A549 (cell line): ENCODE measurements around the gene STT3B. TPM values are rescaled to one million over a fixed set of nuclear protein-coding genes. Genes with fewer than 3 reads are reported as not detected.

Experiments used
- ATAC-seq, 2 experiments: fragments of 200-7000 bp in 1 of 2; fragments of >200 bp in 1 of 2; cut with Nextera tagmentation in 1 of 2; cut with Tn5 transposase in 1 of 2; 3 replicates each; pipeline versions ENCODE4 v1.8.0 to v1.9.1; 2018 to 2020; ENCODE audit warnings: mild to moderate bottlenecking in 1 of 2, moderate library complexity in 1 of 2
- CTCF ChIA-PET: fragments of 300-600 bp; sonication (Branson Sonifier 250); formaldehyde crosslinking; extraction: SDS; loops from one replicate; lab custom pipeline; 2021; ENCODE audit warnings: antibody characterized with exemption, inconsistent platforms; lab: Yijun Ruan, JAX
- POLR2A ChIA-PET: fragments of 350-600 bp; formaldehyde crosslinking; extraction: SDS; loops from one replicate; lab custom pipeline; 2021; ENCODE audit warnings: antibody characterized with exemption, inconsistent platforms; lab: Yijun Ruan, JAX
- DNase-seq, 2 experiments: peaks; one replicate each; pipeline versions ENCODE4 v3.0.0 to v3.0.0-alpha.2; 2011 to 2016; ENCODE audit warnings: low read depth in 1 of 2, low spot score in 1 of 2
- FAIRE-seq: peaks from 2 replicates; lab custom pipeline; 2011; peaks lifted over from hg19 to GRCh38; lab: Jason Lieb, UNC
- H3K27ac ChIP-seq, 2 experiments: fragments of >200 bp; sonication (Bioruptor Twin); formaldehyde crosslinking; 3 replicates each; pipeline ENCODE4 v1.5.1; 2016 to 2017
- H3K4me1 ChIP-seq: fragments of >200 bp; sonication (Bioruptor Twin); formaldehyde crosslinking; 3 replicates; pipeline ENCODE4 v1.6.1; 2016
- H3K4me2 ChIP-seq: fragments of >200 bp; sonication (Bioruptor Twin); formaldehyde crosslinking; 3 replicates; pipeline ENCODE4 v1.6.1; 2016
- H3K4me3 ChIP-seq: fragments of >200 bp; sonication (Bioruptor Twin); formaldehyde crosslinking; 3 replicates; pipeline ENCODE4 v1.5.1; 2016
- H3K9me3 ChIP-seq: fragments of >200 bp; sonication (Bioruptor Twin); formaldehyde crosslinking; 3 replicates; pipeline ENCODE4 v1.6.1; 2016
- CBX8 ChIP-seq: fragments of 200-600 bp; sonication (generic); IDR thresholded peaks from 2 replicates; pipeline ENCODE4 v1.6.1; 2016
- CEBPB ChIP-seq, 2 experiments: fragments of >200 bp in 1 of 2; sonication (Bioruptor Twin) in 1 of 2; formaldehyde crosslinking in 1 of 2; IDR thresholded peaks; 2 replicates each; pipeline ENCODE4 v1.6.1; 2012 to 2016
- CHD2 ChIP-seq: fragments of 150-350 bp; IDR thresholded peaks from 2 replicates; pipeline ENCODE4 v1.6.1; 2014; ENCODE audit warnings: low read length; ENCODE audit not compliant: partially characterized antibody
- EHF ChIP-seq: fragments of 250-450 bp; sonication (Bioruptor Pico); IDR thresholded peaks from 2 replicates; pipeline ENCODE4 v1.5.0; 2020; ENCODE audit warnings: mild to moderate bottlenecking
- EHMT2 ChIP-seq: fragments of 200-600 bp; sonication (generic); IDR thresholded peaks from 2 replicates; pipeline ENCODE4 v1.6.1; 2016; ENCODE audit warnings: antibody characterized with exemption, low read depth, mild to moderate bottlenecking, moderate library complexity
- EP300 ChIP-seq, 2 experiments: fragments of >200 bp; sonication (Bioruptor Twin); formaldehyde crosslinking; IDR thresholded peaks; 2 replicates in 1 of 2; 3 replicates in 1 of 2; pipeline ENCODE4 v1.6.1; 2016 to 2017
- FOSB ChIP-seq: fragments of 250-450 bp; sonication (Bioruptor Pico); IDR thresholded peaks from 2 replicates; pipeline ENCODE4 v1.5.0; 2020; ENCODE audit warnings: mild to moderate bottlenecking, moderate library complexity
- FOSL2 ChIP-seq, 2 experiments: fragments of 450-650 bp in 1 of 2; fragments of >200 bp in 1 of 2; sonication (Bioruptor Twin) in 1 of 2; formaldehyde crosslinking; IDR thresholded peaks; 2 replicates each; pipeline versions ENCODE4 v1.5.0 to v1.6.1; 2016 to 2020; ENCODE audit warnings: mild to moderate bottlenecking in 1 of 2, moderate library complexity in 1 of 2
- FOXS1 ChIP-seq: fragments of 250-450 bp; sonication (Bioruptor Pico); IDR thresholded peaks from 2 replicates; pipeline ENCODE4 v1.5.0; 2020; ENCODE audit warnings: mild to moderate bottlenecking, moderate library complexity
- HEYL ChIP-seq: fragments of 250-450 bp; sonication (Bioruptor Pico); IDR thresholded peaks from 2 replicates; pipeline ENCODE4 v1.8.0; 2021; ENCODE audit warnings: mild to moderate bottlenecking, moderate library complexity
- HOXA7 ChIP-seq: fragments of 250-450 bp; sonication (Bioruptor Pico); IDR thresholded peaks from 2 replicates; pipeline ENCODE4 v1.5.0; 2020; ENCODE audit warnings: mild to moderate bottlenecking, moderate library complexity
- HOXB13 ChIP-seq: fragments of 250-450 bp; sonication (Bioruptor Pico); IDR thresholded peaks from 2 replicates; pipeline ENCODE4 v1.5.0; 2020; ENCODE audit warnings: low read depth, mild to moderate bottlenecking, moderate library complexity
- JUN ChIP-seq, 2 experiments: fragments of >200 bp; sonication (Bioruptor Twin); formaldehyde crosslinking; IDR thresholded peaks; 2 replicates in 1 of 2; 3 replicates in 1 of 2; pipeline ENCODE4 v1.6.1; 2016 to 2017
- JUNB ChIP-seq: fragments of >200 bp; sonication (Bioruptor Twin); formaldehyde crosslinking; IDR thresholded peaks from 2 replicates; pipeline ENCODE4 v1.6.1; 2016
- KDM5A ChIP-seq: fragments of 200-600 bp; sonication (generic); IDR thresholded peaks from 2 replicates; pipeline ENCODE4 v1.6.1; 2016; ENCODE audit warnings: antibody characterized with exemption, mild to moderate bottlenecking
- NPAS2 ChIP-seq: fragments of 250-450 bp; sonication (Bioruptor Pico); IDR thresholded peaks from 2 replicates; pipeline ENCODE4 v1.8.0; 2022; ENCODE audit warnings: mild to moderate bottlenecking, moderate library complexity, borderline replicate concordance
- PHF8 ChIP-seq: fragments of 200-600 bp; sonication (generic); IDR thresholded peaks from 2 replicates; pipeline ENCODE4 v1.6.1; 2016; ENCODE audit warnings: low read depth, mild to moderate bottlenecking, antibody characterized with exemption, moderate library complexity, borderline replicate concordance
- POLR2AphosphoS2 ChIP-seq: conservative IDR thresholded peaks from 2 replicates; pipeline ENCODE4 v1.6.1; 2012; ENCODE audit warnings: low read length, improper control_type of control experiment, inconsistent platforms
- RAD21 ChIP-seq, 2 experiments: fragments of >200 bp in 1 of 2; sonication (Bioruptor Twin) in 1 of 2; formaldehyde crosslinking in 1 of 2; IDR thresholded peaks in 1 of 2; conservative IDR thresholded peaks in 1 of 2; 2 replicates in 1 of 2; 3 replicates in 1 of 2; pipeline ENCODE4 v1.6.1; 2012 to 2018; ENCODE audit warnings: inconsistent platforms in 1 of 2
- RCOR1 ChIP-seq: fragments of 150-350 bp; IDR thresholded peaks from 2 replicates; pipeline ENCODE4 v1.6.1; 2014; ENCODE audit warnings: antibody characterized with exemption, low read length, low read depth
- SMC3 ChIP-seq: fragments of >200 bp; sonication (Bioruptor Twin); formaldehyde crosslinking; IDR thresholded peaks from 3 replicates; pipeline ENCODE4 v1.6.1; 2018; ENCODE audit warnings: inconsistent platforms
- SREBF2 ChIP-seq: fragments of 450-650 bp; IDR thresholded peaks from 2 replicates; pipeline ENCODE4 v1.6.1; 2014; ENCODE audit warnings: mild to moderate bottlenecking, moderate library complexity
- TFCP2L1 ChIP-seq: fragments of 250-450 bp; sonication (Bioruptor Pico); IDR thresholded peaks from 2 replicates; pipeline ENCODE4 v1.5.0; 2021; ENCODE audit warnings: mild to moderate bottlenecking
- ZFP36 ChIP-seq: fragments of 450-650 bp; IDR thresholded peaks from 2 replicates; pipeline ENCODE4 v1.6.1; 2014; ENCODE audit warnings: borderline replicate concordance; ENCODE audit not compliant: partially characterized antibody
- ZSCAN20 ChIP-seq: fragments of 250-450 bp; sonication (Bioruptor Pico); IDR thresholded peaks from 2 replicates; pipeline ENCODE4 v1.8.0; 2022; ENCODE audit warnings: mild to moderate bottlenecking, moderate library complexity
- WGBS: methylation state at CpG from one replicate; pipeline ENCODE4 v1.1.6; 2017; ENCODE audit errors: missing lambda C conversion rate; 5-methylcytosine and 5-hydroxymethylcytosine counted together
- polyA plus RNA-seq, 4 experiments: library from polyadenylated mRNA; depleted of rRNA in 3 of 4; stranded (reverse); fragments of >200 nt; fragmentation: RNase III in 1 of 4; extraction: RNeasy Plus Mini Kit Qiagen cat#74134 plus additional on column Dnase treatment in 1 of 4; gene quantifications; 2 replicates in 3 of 4; 3 replicates in 1 of 4; pipeline ENCODE4 v1.2.3, GENCODE V29; 2011 to 2017
- TF ChIP-seq, protein P1 (sequence below): fragments of 150-350 bp; IDR thresholded peaks from 2 replicates; pipeline ENCODE4 v1.6.1; 2014; ENCODE audit warnings: low read depth, mild to moderate bottlenecking, low read length
- TF ChIP-seq, protein P2 (sequence below): fragments of 200-600 bp; sonication (generic); IDR thresholded peaks from 2 replicates; pipeline ENCODE4 v1.6.1; 2016; ENCODE audit warnings: antibody characterized with exemption, mild to moderate bottlenecking, moderate library complexity
- TF ChIP-seq, protein P3 (sequence below): IDR thresholded peaks from 2 replicates; pipeline ENCODE4 v1.6.1; 2012; ENCODE audit warnings: low read depth, borderline replicate concordance
- TF ChIP-seq, protein P4 (sequence below): fragments of 450-650 bp; IDR thresholded peaks from 2 replicates; pipeline ENCODE4 v1.6.1; 2014; ENCODE audit warnings: antibody characterized with exemption
- TF ChIP-seq, protein P5 (sequence below): fragments of >200 bp; sonication (Bioruptor Twin); formaldehyde crosslinking; IDR thresholded peaks from 2 replicates; pipeline ENCODE4 v1.6.1; 2016

Gene STT3B
- polyA plus RNA-seq, 2 of the 4 experiments (the other 2 are of a cell fraction): 92.1 to 171 TPM

DNA sequence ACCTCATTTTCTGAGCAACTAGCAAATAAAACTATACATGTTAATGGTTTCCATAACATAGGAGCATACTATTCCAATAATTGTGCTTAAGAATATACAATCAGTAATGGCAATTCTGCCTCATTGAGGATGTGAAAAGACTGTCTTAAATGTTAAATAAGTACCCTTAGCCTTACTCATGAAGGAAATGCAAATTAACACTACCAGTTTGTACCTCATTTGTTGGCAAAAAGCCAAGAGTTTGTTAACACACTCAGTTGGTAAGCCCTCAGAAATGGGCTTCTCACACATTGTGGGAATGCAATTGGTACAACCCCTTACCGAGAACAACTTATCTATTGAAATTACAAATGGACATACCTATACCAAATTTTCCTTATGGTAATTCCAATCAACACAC, 9.2 kb upstream of the STT3B start (continued):
- TF ChIP-seq RAD21 (conservative IDR thresholded peaks at IDR 0.05 in 1 of 2, IDR thresholded peaks at IDR 0.05 in 1 of 2): no peak
- TF ChIP-seq JUNB: no peak
- TF ChIP-seq HEYL (CRISPR knock-in tag): no peak
- TF ChIP-seq, protein P1, sequence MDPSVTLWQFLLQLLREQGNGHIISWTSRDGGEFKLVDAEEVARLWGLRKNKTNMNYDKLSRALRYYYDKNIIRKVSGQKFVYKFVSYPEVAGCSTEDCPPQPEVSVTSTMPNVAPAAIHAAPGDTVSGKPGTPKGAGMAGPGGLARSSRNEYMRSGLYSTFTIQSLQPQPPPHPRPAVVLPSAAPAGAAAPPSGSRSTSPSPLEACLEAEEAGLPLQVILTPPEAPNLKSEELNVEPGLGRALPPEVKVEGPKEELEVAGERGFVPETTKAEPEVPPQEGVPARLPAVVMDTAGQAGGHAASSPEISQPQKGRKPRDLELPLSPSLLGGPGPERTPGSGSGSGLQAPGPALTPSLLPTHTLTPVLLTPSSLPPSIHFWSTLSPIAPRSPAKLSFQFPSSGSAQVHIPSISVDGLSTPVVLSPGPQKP: no peak
- TF ChIP-seq KDM5A: no peak
- TF ChIP-seq, protein P2, sequence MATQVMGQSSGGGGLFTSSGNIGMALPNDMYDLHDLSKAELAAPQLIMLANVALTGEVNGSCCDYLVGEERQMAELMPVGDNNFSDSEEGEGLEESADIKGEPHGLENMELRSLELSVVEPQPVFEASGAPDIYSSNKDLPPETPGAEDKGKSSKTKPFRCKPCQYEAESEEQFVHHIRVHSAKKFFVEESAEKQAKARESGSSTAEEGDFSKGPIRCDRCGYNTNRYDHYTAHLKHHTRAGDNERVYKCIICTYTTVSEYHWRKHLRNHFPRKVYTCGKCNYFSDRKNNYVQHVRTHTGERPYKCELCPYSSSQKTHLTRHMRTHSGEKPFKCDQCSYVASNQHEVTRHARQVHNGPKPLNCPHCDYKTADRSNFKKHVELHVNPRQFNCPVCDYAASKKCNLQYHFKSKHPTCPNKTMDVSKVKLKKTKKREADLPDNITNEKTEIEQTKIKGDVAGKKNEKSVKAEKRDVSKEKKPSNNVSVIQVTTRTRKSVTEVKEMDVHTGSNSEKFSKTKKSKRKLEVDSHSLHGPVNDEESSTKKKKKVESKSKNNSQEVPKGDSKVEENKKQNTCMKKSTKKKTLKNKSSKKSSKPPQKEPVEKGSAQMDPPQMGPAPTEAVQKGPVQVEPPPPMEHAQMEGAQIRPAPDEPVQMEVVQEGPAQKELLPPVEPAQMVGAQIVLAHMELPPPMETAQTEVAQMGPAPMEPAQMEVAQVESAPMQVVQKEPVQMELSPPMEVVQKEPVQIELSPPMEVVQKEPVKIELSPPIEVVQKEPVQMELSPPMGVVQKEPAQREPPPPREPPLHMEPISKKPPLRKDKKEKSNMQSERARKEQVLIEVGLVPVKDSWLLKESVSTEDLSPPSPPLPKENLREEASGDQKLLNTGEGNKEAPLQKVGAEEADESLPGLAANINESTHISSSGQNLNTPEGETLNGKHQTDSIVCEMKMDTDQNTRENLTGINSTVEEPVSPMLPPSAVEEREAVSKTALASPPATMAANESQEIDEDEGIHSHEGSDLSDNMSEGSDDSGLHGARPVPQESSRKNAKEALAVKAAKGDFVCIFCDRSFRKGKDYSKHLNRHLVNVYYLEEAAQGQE: no peak

DNA sequence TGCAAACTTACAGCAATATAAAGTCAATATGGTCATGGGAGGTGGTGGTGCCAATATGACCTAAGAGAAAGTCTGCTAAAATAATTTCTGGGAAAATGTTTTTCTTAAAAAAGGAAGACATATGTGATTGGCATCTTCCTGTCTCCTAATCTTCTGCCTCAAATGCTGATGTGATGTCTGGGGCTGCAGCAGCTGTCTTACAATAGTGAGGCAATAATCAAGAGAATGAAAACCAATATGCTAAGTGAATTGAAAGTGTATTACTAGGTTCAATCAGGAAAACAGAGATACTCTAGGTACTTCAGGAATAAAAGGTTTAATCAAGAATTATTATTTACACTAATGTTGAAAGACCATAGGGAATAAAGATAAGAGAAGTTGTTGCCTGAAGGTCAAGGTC, 7.2 kb upstream of the STT3B start:
- DNase-seq: no peak
- no peak for ATAC-seq
- no peak overlapping the region for H3K4me3 ChIP-seq
- no peak for FAIRE-seq
- 0 out of 3 replicates have a peak, but pooled peaks cover under 1% of the 10 kb centered on the region for H3K4me1 ChIP-seq
- ChIA-PET POLR2A (no interaction called here), CTCF (no interaction called here)
- H3K9me3 ChIP-seq: no peaks in the 10 kb centered on the region
- no peak overlapping the region for H3K4me2 ChIP-seq
- TF ChIP-seq JUNB (no peak), RAD21 (conservative IDR thresholded peaks at IDR 0.05 in 1 of 2, IDR thresholded peaks at IDR 0.05 in 1 of 2) (no peak), RCOR1 (no peak), ZSCAN20 (no peak), ZFP36 (no peak), CBX8 (no peak), POLR2AphosphoS2 (no peak), FOXS1 (CRISPR knock-in tag) (no peak), KDM5A (no peak), NPAS2 (CRISPR knock-in tag) (no peak)
- TF ChIP-seq, protein P3, sequence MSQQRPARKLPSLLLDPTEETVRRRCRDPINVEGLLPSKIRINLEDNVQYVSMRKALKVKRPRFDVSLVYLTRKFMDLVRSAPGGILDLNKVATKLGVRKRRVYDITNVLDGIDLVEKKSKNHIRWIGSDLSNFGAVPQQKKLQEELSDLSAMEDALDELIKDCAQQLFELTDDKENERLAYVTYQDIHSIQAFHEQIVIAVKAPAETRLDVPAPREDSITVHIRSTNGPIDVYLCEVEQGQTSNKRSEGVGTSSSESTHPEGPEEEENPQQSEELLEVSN: no peak
- TF ChIP-seq, protein P4, sequence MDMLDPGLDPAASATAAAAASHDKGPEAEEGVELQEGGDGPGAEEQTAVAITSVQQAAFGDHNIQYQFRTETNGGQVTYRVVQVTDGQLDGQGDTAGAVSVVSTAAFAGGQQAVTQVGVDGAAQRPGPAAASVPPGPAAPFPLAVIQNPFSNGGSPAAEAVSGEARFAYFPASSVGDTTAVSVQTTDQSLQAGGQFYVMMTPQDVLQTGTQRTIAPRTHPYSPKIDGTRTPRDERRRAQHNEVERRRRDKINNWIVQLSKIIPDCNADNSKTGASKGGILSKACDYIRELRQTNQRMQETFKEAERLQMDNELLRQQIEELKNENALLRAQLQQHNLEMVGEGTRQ: no peak
- H3K27ac ChIP-seq: no peak overlapping the region

DNA sequence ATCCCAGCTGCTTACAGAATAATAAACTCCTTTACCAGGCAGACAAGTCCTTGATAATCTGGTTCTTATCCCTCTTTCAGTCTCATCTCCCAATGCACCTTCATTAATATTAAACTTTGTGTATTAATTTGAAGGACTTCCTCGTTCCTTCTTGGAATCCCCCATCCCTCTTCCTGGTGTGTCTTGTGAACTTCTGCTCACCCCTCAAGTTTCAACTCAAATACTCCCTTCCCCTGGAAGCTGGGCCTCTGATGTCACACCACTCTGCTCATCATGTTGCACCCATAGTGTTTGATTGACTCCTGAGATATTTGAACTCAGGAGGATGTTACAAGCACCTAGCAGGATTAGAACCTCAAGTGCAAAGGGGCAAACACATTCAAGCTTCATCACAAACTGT, 3.3 kb upstream of the STT3B start:
- H3K4me1 ChIP-seq: peaks cover 6% of the 10 kb centered on the region; the same call in 1 of the 3 replicates
- no peak for FAIRE-seq
- H3K27ac ChIP-seq: no peak overlapping the region
- WGBS: 8% methylated on average over 1 of the region's 1 CpG
- ChIA-PET CTCF (no interaction called here), POLR2A (no interaction called here)
- peak in 1 of 2 experiments; percentile 14 for DNase-seq
- no peak overlapping the region for H3K4me2 ChIP-seq
- H3K4me3 ChIP-seq: no peak overlapping the region
- no peaks in the 10 kb centered on the region for H3K9me3 ChIP-seq
- ATAC-seq: no peak
- TF ChIP-seq FOSL2 (IDR thresholded peaks at IDR 0.05): no peak
- TF ChIP-seq FOSL2 (CRISPR knock-in tag; IDR thresholded peaks at IDR 0.05): no peak
- TF ChIP-seq, protein P5, sequence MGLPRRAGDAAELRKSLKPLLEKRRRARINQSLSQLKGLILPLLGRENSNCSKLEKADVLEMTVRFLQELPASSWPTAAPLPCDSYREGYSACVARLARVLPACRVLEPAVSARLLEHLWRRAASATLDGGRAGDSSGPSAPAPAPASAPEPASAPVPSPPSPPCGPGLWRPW: no peak
- TF ChIP-seq SMC3: no peak
- TF ChIP-seq CEBPB (IDR thresholded peaks at IDR 0.05): no peak
- TF ChIP-seq CHD2: no peak
- TF ChIP-seq CBX8: no peak
- no peak for TF ChIP-seq HOXB13 (CRISPR knock-in tag)
- TF ChIP-seq HOXA7: no peak
- TF ChIP-seq JUN (IDR thresholded peaks at IDR 0.05): no peak
- TF ChIP-seq FOSB (CRISPR knock-in tag): no peak
- no peak for TF ChIP-seq PHF8
- TF ChIP-seq, protein P3: no peak
- no peak for TF ChIP-seq EHF (CRISPR knock-in tag)
- TF ChIP-seq EP300 (IDR thresholded peaks at IDR 0.05): no peak
- TF ChIP-seq EHMT2: no peak
- no peak for TF ChIP-seq TFCP2L1 (CRISPR knock-in tag)
- TF ChIP-seq RAD21 (conservative IDR thresholded peaks at IDR 0.05 in 1 of 2, IDR thresholded peaks at IDR 0.05 in 1 of 2): no peak
- TF ChIP-seq SREBF2: no peak
